Adrenal gland (tissue), 5 donors: Measurements from ENCODE around the gene CPLANE2.

Experiments
- CTCF ChIP-seq, 6 experiments: fragments of 450-650 bp in 4 of 6; fragments of 200-600 bp in 2 of 6; sonication (generic) in 1 of 6; IDR thresholded peaks; 1 replicate in 5 of 6; 2 replicates in 1 of 6; pipeline versions ENCODE4 v1.5.1 to v1.8.0; 2016 to 2021; ENCODE audit warnings: antibody characterized with exemption in 6 of 6, mild to moderate bottlenecking in 2 of 6, moderate library complexity in 1 of 6
- POLR2A ChIP-seq, 2 donors: fragments of 450-650 bp; IDR thresholded peaks; one replicate each; pipeline ENCODE4 v1.6.1; 2017; ENCODE audit warnings: antibody characterized with exemption in 2 of 2, mild to moderate bottlenecking in 2 of 2, moderate library complexity in 1 of 2
- donor health status: DM: no; HTN: no; CAD: no.

- TF ChIP-seq CTCF (IDR thresholded peaks at IDR 0.05), result no peak
- TF ChIP-seq POLR2A (IDR thresholded peaks at IDR 0.05), result peak; percentile 36 to 74
Measured at GRCh38 chr1:16236511-16237342, at the start of gene CPLANE2.
